Middle frontal gyrus (tissue), 1 donor: ENCODE data around the gene BRWD1.
"Not testable (repeated sequence)": the region's sequence is repeated elsewhere in the genome, so short reads cannot be mapped to it uniquely, and the experiment has no call there.

Experiments used
- DNase-seq: peaks from one replicate; pipeline ENCODE4 v3.0.0-alpha.2; 2015; ENCODE audit warnings: low spot score; ENCODE audit errors: extremely low spot score

BRWD1 gene

DNA sequence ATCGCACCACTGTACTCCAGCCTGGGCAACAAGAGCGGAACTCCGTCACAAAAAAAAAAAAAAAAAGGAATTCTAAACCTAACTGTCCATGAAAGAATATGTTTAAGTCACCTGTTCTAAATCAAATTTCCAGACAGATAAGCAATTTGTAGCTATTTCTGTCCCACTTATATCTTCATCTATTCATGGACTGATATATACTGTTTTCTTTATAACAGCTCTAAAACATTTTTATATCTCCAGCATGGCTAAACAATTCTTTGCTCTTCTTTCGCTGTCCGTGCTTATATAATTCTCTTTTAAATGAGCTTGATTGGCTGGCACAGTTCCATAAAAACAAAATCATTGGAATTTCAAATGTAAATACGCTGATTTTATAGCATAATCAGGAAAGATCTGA, 30.5 kb downstream of the BRWD1 start:
- DNase-seq, result no peak

DNA sequence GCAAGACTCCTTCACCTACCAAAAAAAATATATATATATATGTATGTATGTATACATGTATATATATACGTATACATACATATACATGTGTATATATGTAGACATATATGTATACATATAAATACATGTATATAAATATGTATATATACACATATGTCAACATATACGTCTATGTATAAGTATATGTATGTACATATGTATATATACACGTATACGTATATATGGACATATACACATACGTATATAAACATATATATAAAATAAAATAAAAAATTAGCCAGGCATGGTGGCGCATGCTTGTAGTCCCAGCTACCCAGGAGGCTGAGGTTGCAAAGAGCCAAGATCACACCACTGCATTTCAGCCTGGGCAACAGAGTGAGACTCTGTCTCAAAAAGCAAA, 31.6 kb downstream of the BRWD1 start:
- DNase-seq, result no peak

DNA sequence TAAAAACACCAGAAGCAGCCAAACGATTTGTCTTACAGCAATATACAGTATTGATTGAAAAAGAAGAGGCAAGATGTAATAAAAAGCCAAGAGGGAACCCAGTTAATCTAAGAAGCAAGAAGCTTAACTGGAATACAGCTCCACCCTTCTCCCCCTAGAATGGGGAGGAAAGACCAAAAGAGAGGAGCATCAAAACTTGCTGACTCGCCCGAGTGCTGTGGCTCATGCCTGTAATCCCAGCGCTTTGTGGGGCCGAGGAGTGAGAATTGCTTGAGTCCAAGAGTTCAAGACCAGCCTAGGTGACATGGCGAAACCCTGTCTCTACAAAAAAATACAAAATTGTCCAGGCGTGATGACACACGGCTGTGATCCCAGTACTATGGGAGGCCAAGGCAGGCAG, 32.2 kb downstream of the BRWD1 start:
- DNase-seq, result no peak

DNA sequence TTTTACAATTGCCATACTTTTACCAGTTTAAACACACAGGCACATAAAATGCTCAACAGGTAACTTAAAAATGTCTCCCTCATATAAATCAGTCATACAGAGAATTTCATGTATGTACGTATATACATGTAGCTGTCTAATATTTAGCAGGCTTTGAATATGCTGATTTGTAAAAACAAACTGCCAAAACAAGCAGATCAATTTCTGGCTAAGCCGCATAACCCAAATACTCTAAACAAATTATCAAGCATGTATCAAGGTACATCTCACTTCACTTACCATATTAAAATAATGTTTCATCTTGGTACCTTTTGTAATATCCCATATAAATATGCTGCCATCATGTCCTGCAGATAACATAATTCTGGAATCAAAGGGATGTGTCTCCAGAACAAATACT, 43.8 kb downstream of the BRWD1 start:
- no peak for DNase-seq

DNA sequence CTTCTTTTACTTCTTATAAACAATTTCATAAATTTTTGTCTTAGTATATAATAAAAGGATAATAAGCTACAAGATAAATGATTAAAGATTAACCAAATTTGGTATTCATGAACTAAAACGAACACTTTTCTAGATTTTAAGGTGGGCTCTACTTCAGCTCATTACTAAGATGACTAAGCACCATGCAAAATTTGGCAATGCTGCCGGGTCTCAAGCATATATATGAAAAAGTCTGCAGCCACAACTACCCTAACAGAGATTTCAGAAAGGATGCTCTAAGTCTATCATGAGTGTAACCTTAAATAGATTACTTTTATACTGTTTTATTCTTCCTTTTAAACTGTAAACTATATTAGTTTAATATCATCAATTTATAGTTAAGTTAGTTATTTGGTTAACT, 47.8 kb downstream of the BRWD1 start:
- no peak for DNase-seq

DNA sequence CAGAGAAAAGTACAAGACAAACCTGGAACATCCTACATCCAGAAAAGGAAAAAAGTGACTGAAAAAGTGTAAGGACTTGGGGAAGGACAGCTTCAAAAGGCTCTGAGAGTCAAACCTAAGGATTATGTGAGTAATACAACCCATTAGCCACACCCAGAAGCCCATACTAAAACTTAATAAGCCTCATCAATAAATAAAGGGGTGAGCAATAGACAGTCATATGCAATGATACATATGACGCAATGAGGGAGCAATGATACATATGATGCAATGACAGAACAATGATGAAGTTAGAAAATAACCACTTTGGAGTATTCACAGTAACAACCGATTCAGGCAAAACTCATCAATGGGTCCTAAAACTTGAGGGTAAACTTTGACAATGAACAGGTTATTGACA, 50.1 kb downstream of the BRWD1 start:
- no peak for DNase-seq

DNA sequence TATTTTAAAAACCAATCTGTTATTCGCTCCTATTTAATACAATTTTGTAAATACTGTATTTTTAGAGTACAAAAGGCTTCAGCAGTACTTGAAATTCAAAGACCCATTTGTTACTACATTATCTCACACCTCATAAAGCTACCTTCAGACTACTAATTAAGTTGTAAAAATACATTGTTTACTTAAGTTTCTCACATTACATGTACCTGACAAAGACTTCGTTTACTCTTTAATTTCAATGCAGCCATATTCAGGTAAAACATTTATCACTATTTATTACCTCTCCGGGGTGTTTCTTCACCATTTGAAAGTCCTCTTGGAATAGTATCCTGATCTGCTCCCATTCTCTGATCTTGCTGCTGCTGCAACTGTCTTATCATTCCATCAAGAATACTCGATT, 55.2 kb downstream of the BRWD1 start:
- DNase-seq, result no peak

DNA sequence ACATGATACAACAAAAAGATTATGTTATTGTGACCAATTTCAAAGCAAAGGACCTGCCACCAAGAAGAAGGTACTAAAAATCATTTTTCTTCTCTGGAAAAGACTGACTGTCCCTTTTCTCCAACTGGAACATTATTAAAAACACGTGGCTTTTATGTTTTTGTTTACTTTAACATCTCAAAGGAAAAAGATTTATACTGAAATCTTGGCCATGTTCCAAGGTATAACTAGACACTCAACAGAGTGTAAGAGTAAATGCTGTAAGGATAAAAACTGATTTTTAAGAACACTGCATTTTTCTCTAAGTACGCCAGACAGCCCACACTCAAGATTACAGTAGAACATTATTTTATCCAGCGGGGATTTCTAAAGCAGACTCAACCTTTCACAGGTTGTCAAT, 62.1 kb downstream of the BRWD1 start:
- DNase-seq, result no peak

DNA sequence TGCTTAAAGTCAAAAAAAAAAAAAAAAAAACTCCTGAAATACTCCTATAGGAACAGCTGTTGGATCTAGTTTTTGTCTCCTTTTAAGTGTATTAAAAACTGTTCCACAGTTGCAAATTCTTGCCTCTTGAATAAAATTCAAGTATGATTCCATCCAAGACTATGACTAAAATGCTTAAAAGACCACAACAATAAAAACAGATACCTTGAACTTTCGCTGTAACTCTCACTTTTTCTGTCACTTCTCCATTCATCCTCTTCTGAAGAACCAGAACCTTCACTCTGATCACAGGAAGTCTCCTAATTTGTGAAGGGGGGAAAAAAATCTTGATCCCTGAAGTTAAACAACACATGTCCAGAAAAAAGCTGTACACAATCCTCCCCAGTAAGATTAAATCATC, 75.2 kb downstream of the BRWD1 start:
- DNase-seq, result no peak

DNA sequence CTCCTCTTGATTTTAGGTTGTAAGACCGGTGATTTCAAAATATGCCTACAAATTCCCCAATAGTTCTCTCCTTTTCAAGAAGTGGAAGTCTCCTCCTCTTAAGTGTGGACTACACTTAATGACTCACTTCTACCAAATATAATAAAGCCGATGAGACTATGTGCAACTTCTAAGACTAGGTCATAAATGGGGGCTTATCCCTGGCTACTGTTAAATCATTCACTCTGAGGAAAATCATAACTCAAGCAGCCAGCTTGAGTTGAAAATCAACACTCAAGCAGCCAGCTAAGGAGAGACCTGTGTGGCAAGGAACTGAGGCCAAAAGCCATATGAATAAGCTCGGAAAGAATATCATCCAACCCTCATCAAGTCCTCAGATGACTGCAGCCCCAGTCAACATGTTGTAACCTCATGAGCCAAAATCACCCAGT, 80.6 kb downstream of the BRWD1 start:
- no peak for DNase-seq

DNA sequence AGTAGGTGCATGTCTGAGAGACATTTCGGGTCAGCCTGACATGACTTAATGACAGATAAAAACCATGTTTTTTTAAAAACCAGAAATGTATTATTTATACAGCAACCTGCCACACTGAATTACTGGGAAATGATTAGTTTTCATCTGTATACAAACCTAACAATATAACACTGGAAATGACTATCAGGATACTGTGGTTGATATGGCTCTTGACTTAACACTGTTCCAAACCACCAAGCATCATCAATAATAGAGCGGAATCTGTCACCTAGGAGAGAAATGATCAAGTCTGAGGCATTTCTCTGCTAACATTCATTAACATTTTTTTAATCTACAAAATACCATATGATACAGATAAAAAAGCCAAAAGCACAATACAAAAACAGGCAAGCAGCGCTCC, 88.5 kb downstream of the BRWD1 start:
- no peak for DNase-seq

DNA sequence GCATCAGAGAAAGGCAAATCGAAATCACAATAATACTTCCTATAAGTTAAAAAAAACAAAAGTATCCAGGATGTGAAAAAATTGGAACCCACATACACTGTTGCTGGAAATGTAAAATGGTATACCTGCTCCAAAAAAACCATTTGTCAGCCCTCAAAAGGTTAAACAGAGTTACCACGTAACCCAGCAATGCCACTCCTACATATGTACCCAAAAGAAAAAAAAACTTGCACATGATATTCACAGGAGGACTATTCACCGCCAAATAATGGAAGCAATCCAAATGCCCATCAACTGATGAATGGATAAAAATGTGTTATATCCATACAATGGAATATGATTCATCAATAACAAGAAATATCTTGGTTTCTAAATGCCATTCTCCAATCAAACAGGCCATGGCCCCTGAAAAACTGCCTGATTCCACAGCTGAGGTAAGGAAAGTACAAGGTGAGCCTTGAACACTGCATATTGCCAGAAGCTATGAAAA, 91.4 kb downstream of the BRWD1 start:
- DNase-seq, result no peak

DNA sequence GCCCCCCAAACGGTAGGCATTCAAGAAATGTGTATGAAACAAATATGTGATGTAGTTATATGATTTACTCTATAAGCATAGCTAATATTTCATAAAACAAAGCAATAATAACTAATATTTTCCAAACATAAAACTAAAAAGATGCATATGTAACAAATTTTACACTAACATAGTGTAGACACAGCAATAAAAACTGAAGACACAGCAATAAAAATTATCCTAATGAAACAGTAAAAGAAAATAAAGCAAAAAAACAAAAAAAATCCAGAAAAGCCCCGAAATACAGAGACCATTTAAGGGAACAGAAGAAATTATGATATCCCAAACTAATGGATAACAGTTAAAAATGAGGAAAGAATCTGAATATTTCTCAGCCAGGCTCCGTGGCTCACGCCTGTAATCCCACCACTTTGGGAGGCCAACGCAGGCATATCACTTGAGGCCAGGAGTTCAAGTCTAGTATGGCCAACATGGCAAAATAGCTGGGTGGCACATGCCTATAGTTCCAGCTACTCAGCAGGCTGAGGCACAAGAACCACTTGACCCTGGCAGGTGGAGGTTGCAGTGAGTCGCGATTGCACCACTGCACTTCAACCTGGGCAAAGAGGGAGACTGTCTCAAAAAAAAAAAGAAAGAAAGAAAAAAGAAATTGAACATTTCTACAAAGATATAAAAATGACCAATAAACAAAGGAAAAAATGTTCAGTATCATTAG, 92.0 kb downstream of the BRWD1 start:
- no peak for DNase-seq

DNA sequence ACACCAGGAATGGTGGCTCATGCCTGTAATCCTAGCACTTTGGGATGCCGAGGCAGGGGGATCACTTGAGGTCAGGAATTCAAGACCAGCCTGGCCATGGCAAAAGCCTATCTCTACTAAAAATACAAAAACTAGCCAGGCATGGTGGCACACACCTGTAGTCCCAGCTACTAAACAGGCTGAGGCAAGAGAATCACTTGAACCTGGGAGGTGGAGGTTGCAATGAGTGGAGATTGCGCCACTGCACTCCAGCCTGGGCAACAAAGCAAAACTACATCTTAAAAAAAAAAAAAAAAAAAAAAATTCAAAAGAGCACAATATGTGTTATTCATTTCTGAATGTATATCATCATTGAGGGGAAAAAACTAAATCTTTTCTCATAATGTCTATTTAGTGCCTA, 92.6 kb downstream of the BRWD1 start:
- not testable (repeated sequence) for DNase-seq

DNA sequence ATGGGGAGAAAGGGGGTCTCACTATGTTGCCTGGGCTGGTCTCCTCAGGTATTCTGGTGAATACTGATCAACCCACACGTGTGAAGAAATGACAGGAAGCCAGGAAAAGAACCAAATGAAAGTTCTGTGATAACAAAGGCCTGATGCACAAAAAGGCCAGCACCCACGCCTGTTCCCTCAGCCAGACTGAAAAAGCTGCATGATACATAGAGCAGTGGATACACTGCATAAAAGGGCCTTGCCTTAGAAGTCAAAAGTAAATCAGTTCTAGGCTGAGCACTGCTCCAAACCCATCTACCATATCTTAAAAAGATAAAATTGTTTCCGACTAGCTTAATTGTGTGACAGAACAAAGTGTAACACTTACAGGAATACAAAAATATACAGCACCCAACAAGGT, 93.3 kb downstream of the BRWD1 start:
- no peak for DNase-seq

DNA sequence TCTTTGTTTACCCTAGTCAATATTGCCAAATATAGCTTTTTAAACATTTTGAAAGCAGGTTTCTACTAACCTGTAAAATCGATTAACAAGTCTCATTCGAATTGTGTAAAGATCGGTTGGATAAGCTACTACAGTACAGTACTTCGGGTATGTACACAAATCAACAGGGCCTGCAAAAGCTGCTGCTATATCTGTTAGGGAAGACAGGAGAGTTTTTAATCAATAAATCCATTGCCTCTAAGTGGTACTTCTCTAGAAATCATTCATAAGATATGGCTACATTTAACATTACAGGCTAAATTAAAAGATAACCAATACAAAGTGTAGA, 95.4 kb downstream of the BRWD1 start:
- no peak for DNase-seq

DNA sequence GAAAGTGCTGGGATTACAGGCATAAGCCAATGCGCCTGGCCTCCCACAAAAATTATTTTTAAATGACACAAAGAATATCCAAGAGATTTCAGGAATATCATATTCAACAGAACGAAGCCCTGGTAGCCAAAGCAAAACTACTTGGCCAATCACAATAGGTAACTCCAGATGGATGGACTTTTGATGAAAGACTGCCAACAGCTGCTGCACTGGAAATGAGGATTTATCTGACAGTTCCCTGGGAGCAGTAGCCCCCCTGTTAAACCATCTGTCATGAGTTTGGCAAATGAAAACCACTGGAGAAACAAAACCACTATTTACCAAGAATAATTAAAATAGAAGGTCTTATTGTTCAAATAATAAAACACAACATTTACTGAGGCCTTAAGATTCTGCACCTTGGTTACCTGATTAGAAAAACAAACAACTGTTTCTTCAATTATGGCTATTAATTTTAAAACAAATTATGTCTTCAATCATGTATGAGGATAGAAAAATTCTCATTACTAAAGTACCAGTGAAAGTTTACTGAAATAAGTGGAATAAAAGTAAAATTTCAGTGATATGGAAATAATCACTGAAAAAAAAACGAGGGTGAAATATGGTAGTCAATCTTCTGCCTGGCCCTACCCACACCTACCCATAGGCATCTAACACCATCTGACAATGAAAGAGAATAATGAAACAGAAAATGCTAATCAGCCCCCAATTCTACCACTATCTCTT, 95.9 kb downstream of the BRWD1 start:
- DNase-seq, result no peak

DNA sequence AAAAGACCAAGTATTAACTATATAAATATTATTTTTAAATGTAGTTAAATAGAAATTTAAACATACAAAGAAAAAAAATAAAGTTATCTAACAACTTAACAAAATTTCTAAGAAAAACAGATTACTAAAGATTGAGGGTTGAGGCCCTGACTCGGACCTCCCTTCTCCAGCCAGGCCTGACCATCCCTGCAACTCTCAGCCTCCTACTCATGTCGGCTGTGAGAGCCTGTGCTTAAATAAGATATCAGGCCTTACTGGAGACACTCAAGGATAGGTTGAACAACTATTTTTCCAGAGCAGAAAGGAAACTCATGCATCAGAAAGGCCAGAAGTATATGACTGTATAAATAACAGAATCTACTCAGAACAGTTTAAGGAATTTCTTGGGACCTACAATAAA, 97.1 kb downstream of the BRWD1 start:
- DNase-seq, result no peak

DNA sequence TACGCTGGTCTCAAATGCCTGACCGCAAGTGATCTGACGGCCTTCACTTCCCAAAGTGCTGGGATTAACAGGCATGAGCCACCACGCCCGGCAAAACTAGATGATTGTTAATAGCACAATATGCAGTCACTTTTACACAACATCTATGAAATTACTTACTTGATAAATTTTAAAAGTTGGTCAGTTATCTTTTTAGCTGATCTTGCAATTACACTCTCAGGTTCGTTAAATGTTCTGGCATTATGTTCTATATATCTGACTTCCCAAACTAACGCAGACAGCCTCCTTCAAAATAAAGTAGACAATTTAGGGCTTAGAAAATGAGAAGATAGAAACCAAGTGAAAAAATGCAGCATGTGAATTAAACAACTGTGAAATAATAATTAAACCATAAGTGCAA, 98.4 kb downstream of the BRWD1 start:
- DNase-seq, result no peak

DNA sequence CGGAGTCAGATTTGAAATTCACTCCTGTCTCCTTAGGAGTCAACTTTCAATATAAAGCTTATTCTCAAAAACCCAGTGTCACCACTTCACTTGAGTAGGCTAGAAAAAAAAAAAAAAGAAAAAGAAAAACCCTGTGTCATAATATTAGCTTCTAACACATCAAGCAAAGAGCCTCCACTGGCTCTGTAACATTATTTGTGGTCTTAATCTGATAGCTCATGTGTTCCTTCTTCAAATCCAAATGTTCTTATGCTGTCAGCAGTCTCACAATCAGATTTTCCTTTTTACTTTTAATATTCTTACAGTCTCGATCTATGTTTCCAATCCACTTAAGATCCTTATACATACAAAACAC, 104.1 kb downstream of the BRWD1 start:
- no peak for DNase-seq

DNA sequence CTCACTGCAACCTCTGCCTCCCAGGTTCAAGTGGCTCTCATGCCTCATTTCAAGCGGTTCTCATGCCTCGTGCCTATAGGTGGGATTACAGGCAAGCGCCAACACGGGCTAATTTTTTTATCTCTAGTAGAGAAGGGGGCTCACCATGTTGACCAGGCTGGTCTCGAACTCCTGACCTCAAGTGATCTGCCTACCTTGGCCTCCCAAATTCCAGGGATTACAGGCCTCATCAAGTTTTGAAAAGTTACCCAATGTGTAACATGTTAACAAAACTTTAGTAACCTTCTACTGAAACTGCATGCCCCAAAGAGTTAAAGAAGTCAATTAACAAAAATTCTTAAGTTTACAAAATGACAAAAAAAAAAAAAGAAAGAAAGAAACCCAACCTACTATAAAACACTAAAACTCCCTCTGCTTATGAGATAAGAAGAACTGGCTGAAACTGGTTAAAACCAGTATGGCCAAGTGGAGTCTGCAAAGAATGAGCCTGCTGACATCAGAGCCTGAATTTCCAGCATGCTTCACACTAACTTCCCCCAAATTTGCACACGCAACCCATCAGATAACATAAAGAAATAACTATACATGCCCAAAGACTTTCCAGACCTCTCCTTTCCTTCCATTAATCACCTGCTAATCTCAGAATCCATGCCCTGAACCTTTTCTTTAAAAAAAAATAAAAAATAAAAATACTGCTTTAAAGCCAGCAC, 104.7 kb downstream of the BRWD1 start:
- no peak for DNase-seq

DNA sequence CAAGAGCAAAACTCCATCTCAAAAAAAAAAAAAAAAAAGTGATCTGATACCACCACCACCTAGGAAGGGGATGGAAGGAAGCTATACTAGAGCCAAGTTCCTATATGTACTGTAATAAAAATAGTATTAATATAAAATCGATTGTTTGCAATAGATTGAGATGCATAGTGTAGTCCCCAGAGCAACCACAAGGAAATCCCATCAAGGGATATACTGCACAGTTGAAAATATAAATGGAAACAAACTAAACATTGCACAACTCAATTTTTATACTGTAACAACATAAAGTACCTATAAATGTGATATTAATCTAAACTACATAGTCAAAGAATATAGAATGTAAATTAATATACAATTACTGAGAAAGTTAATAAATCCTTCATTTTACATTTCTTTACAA, 109.3 kb downstream of the BRWD1 start:
- DNase-seq, result no peak

DNA sequence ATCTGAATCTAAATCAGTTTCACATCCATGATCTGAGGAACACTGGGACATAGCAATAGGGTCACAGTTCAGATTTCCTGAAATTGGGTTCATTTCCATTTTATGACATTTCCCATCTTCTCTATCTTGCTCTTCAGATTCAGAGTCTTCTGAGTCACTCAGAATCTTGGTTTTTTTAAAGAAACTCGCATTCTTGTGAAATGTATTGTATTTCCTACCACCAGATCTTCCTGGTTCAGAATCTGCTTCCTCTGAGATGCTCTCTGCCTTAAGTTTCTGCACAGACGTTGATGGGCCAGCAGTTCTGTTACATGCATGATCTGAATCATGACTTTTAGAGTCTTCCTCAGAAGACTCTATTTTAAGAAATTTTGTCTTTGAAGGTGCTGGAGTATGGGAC, 114.6 kb downstream of the BRWD1 start:
- no peak for DNase-seq
